GM21381 (cell line): Measurements from ENCODE around the gene CPHXL2.
A peak's percentile ranks its signal among the peaks of the same experiment; 100 is the strongest.

Experiments
- ATAC-seq: cut with Tn5 transposase; IDR thresholded peaks from one replicate; pipeline ENCODE4 v1.9.1; 2021; ENCODE audit warnings: mild to moderate bottlenecking, moderate library complexity; ENCODE audit not compliant: unreplicated experiment

CPHXL2 gene

GRCh38 chr16:75644240-75645012 is 32.4 kb downstream of the CPHXL2 start:
- ATAC-seq: no peak

GRCh38 chr16:75640598-75640997 is 36.2 kb downstream of the CPHXL2 start:
- ATAC-seq: no peak

GRCh38 chr16:75635036-75635435 is 41.8 kb downstream of the CPHXL2 start:
- no peak for ATAC-seq

- no peak for ATAC-seq
These were observed 44.0 kb downstream of the CPHXL2 start for GRCh38 chr16:75632857-75633256.

- no peak for ATAC-seq
These were observed 46.8 kb downstream of the CPHXL2 start for GRCh38 chr16:75630052-75630451.

GRCh38 chr16:75629132-75629531 is 47.7 kb downstream of the CPHXL2 start:
- ATAC-seq: no peak

- ATAC-seq: no peak
These were observed 48.5 kb downstream of the CPHXL2 start for GRCh38 chr16:75628351-75628750.

- ATAC-seq: no peak
These were observed 49.0 kb downstream of the CPHXL2 start for GRCh38 chr16:75627851-75628250.

GRCh38 chr16:75626806-75627205 is 50.0 kb downstream of the CPHXL2 start:
- no peak for ATAC-seq

GRCh38 chr16:75624921-75625334 is 51.9 kb downstream of the CPHXL2 start:
- no peak for ATAC-seq

- peak; percentile 87 for ATAC-seq
These were observed 53.8 kb downstream of the CPHXL2 start, which contains the start of gene ADAT1 for GRCh38 chr16:75622761-75623605. Gene ADAT1, minus strand, starts transcription at chr16:75623281. Its CDS starts 2,482 bp downstream, at chr16:75620799.

GRCh38 chr16:75621170-75621477 is 55.7 kb downstream of the CPHXL2 start:
- ATAC-seq: no peak

GRCh38 chr16:75620326-75621169 is 56.3 kb downstream of the CPHXL2 start:
- no peak for ATAC-seq

- ATAC-seq: no peak
These were observed 58.0 kb downstream of the CPHXL2 start for GRCh38 chr16:75618780-75619179.

GRCh38 chr16:75617121-75617520 is 59.7 kb downstream of the CPHXL2 start:
- ATAC-seq: no peak

- peak; percentile 38 for ATAC-seq
These were observed 60.2 kb downstream of the CPHXL2 start for GRCh38 chr16:75616521-75617010.

- no peak for ATAC-seq
These were observed 61.2 kb downstream of the CPHXL2 start for GRCh38 chr16:75615619-75616018.

- no peak for ATAC-seq
These were observed 62.5 kb downstream of the CPHXL2 start for GRCh38 chr16:75614066-75614897.
